Brain pericyte (primary cell): Measurements from ENCODE around the gene IQGAP2.
"Not testable (repeated sequence)": the region's sequence is repeated elsewhere in the genome, so short reads cannot be mapped to it uniquely, and the experiment has no call there.

Experiments used
- DNase-seq: peaks from one replicate; pipeline ENCODE4 v3.0.0-alpha.2; 2012; ENCODE audit warnings: low read depth, low spot score

IQGAP2 gene

GRCh38 chr5:76660360-76660759 lies 257.3 kb downstream of the IQGAP2 start:
- no peak for DNase-seq

DNA sequence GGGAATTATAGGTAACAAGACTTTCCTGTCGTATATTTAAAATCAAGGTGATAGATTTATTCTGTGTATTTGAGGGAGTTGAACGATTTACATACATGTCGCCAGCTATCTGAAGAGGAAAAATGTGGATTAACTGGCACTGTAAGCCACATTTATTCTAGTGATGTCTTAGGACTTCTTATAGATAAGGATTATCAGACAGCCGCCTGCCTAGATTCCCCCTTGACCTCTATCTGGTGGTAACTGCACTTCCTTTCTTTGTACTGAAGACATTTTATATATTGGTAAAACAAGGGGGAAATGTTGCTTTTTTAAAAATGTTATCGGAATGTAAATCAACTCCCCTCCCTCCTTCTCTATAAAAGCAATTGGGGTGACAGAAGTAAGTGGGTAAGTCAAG lies 259.4 kb downstream of the IQGAP2 start:
- DNase-seq = no peak

DNA sequence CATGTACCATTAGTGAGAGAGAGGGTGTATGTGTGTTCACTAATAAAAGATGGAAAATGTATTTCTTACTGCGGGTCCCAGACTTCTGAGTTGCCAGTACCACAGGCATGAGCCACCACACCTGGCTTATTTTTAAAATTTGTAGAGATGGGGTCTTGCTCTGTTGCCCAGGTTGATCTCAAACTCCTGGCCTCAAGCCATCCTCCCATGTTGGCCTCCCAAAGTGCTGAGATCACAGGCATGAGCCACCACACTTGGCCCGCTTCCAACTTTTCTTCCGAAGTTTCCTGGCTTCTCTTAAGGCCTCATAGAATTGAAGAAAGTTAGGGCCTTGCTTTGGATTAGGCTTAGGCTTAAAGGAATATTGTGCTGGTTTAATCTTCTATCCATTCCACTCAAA lies 260.5 kb downstream of the IQGAP2 start:
- no peak for DNase-seq

GRCh38 chr5:76664079-76664478 lies 261.0 kb downstream of the IQGAP2 start:
- DNase-seq = no peak

GRCh38 chr5:76667495-76667894 lies 264.4 kb downstream of the IQGAP2 start:
- DNase-seq = no peak

DNA sequence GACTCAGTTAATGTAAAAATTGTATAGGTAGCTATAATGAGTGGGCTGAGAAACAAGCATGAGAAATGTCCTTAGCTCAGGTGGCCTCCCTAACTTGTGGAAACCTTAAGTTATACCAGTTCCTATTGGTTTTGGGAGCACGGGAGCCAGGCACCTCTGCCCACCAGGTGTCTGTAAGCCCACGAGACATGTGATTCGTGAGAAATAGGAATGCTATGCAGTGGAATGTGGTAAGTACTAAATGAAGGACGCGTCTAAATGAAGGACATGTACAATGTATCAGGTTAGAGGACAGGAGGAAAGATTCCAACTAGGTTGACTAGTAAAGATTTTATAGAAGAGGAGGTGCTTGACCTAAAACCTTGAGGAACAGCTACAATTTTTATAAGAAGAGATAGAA lies 266.2 kb downstream of the IQGAP2 start:
- no peak for DNase-seq

- DNase-seq = no peak
Observed at GRCh38 chr5:76670508-76670907, 267.4 kb downstream of the IQGAP2 start.

- DNase-seq = no peak
Observed at GRCh38 chr5:76672242-76672641, 269.2 kb downstream of the IQGAP2 start.

- DNase-seq = no peak
Observed at GRCh38 chr5:76673125-76673524, 270.0 kb downstream of the IQGAP2 start.

GRCh38 chr5:76674330-76675066 lies 271.4 kb downstream of the IQGAP2 start:
- no peak for DNase-seq

DNA sequence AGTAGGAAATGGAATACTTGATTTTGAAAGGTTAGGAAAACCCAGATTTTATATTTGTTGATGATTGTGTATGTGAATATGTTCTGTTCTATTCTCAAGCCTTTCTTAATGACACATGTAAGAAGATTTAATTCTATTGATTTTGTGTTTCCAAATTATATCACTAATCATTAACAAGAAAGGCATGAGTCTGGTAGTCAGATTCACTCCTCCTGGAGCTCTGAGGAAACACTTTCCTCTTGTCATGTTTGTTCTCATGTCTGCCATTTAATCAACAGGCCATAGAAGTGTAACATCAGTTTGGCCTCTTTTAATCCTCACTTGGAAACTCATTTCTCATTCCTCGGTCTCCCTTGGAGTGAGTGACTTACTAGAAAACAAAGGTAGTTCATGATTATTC lies 272.3 kb downstream of the IQGAP2 start:
- no peak for DNase-seq

DNA sequence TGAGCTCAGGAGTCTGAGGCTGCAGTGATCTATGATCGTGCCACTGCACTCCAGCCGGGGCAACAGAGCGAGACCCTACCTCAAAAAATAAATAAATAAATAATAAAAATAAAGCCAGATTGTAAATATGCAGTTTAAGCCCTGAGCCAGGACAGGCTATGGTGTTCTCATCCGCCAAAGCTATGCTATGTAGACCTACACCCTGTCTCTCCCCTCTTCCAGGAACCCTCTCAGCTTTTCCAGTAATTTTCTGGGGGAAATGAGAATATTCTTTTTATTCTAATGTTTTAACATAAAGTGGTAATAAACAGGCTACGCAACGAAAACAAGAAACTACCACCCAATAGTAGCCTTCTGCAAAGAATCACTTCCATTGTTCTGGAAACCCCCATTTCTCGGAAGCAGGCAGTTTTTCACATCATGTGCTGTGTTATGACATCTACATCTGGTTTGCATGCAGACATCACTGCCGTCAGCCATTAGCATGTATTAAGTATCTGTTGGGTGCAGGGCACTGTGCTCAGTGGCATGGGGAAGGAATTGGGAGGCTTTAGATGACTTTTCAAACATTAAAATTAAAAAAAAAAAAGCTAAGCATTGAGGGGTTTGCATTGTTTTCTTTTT lies 274.9 kb downstream of the IQGAP2 start:
- no peak for DNase-seq

DNA sequence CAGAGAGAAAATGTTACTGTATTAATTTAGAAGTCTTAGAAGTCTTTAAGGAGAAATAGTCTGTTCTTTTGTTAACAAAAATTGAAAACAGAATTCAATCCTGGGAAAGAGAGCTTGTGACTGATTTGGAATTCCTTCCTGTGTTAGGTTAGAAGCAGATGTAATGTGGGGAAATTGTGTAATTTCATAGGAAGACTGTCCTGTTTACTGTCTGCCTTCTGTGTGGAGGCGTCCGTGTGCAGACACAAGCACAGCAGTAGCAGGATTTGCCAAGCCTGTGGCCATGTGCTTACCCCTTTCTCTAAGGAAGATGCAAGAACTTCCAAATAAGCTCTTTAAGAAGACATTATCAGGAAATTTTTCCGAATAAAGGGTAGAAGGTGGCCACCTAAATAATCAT lies 276.1 kb downstream of the IQGAP2 start:
- no peak for DNase-seq

- not testable (repeated sequence) for DNase-seq
Observed at GRCh38 chr5:76680826-76681225, 277.7 kb downstream of the IQGAP2 start.

DNA sequence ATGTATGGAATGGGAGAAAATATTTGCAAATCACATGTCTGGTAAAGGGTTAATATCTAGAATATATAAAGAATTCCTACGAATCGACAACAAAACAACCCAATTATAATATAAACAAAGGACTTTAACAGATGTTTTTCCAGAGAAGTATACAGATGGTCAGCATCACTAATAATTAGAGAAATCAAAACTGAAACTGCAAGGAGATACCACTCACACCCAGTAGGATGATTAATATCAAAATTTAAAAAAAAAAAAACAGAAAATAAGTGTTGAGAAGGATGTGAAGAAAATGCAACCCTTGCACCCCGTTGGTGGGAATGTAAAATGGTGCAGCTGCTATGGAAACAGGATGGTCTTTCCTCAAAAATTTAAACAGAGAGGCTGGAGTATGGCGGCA lies 278.2 kb downstream of the IQGAP2 start:
- DNase-seq = no peak

DNA sequence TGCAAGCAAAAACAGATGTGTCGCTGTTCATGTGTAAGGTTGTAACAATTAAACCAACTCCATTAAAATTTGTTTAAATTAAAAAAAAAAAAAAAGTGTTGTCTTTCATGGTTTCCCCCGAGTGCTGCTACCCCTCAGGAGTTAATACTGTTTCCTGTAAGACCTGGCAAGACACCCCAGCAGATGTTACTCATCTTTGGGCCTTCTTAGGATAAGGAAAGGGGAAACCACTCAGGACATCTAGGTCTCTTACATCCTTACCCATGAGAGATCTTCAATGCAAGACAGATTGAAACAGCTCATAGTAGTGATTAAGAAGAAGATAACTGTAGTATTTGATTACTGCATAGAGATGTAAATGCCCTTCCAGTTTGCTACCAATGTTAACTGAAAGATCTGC lies 279.3 kb downstream of the IQGAP2 start:
- DNase-seq = no peak

DNA sequence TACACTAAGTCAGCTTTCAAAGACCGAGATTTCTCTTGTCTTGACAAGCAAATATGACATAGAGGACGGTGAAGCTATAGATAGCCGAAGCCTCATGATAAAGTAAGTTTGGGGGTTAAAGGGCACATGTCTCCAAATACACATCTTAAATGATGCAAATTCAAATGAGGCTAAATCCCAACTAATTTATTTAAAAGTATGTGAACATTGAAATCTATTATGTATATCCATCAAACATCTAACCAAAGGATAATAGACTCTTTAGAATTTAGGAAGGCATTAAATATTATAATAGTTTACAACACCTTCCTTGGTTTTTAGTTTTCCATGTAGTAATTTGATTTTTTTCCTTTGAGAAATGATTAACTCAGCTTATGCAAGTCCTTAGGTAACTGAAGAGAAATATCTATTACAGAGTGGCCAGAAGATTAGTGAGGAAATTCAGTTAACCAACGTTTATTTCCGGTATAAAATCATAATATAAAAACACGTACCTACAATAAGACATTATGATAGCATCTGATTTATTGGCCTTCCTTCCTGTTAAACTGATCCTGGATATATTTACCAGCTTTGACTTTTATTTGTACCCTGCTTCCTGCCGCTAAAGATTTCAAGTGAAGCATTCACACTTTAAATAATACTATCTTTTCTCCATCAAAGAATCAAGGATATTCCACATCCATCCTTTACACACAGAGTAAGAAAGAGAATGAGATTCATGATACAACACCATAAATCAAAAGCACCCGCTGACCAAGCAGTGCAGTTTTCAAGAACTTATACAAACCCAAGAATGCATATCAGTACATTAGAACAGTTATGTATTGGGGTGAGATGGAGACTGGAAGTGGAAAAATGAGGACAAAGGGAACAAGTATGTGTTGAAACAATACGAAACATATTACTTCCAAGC lies 281.0 kb downstream of the IQGAP2 start:
- DNase-seq = no peak

DNA sequence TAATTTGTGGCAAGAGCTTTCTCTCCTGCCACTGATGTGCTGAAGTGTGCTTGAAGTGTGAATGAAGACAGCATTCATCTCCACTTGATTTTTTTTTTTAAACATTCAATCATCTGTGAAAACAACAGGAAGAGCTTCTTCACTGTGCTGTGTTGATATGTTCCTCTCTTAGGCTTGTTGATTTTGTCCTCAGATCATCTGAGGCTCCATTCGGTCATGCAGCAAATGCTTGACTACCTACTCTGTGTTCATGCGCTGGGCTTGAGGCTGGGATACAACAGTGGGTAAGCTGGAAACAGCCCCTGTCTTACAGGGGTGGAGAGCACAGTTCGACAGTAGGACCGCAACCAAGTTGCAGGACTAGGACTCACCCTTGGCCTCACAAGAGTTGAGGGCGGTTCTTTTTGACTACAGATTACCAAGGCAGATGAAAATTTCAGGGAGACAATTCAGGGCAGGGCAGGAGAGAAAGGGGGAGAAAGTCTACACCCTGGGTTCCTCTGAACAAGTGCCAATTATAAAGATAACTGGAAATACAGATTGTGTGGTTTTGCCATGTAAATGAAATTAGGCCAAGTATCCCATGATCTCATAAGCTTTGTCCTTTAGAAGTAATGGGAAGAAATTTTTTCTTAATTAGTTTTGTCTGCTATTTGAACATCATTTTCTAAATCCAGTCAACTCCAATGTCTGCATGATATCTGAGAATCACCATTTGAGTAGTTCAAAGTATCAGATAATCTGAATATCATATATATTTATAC lies 281.9 kb downstream of the IQGAP2 start:
- DNase-seq = no peak

DNA sequence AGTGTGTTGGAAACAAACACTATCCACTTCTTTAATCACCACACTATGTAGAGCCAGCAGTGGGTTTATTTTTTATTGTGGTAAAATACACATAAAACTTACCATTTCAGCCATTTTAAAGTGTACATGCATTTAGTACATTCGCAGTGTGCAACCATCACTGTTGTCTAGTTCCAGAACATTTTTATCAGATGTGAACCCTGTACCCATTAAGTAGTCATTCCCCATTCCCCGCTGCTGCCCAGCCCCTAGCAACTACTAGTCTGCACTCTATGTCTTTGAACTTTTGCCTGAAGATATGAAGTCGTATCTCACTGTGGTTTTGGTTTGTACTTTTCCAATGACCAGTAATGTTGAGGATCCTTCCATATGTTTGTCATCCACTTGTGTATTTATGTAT lies 282.6 kb downstream of the IQGAP2 start:
- DNase-seq = no peak

DNA sequence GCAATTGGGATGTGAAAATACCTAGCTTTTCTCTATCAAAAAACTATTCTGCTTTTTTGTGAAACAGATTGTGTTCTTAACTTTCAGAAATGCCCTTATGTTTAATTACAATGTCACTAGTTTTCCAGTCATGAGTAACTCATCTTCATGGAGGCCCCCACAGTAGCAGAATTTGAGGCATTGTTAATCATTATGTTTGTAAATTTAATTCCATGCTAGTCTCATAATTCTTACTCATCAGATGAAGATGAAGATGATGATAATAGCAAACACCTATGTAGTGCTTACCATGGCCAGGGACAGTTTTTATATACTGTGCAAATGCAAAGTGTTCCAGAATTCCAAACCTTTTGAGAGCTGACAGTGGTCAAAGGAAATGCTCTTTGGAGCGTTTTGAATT lies 285.1 kb downstream of the IQGAP2 start:
- DNase-seq = no peak

- no peak for DNase-seq
Observed at GRCh38 chr5:76688836-76689235, 285.8 kb downstream of the IQGAP2 start.
